H7 (cell line): ENCODE results near the gene INF2. TPM values are rescaled to one million over a fixed set of nuclear protein-coding genes. Genes with fewer than 3 reads are reported as not detected.
A peak's percentile ranks its signal among the peaks of the same experiment; 100 is the strongest.

ENCODE experiments used
- DNase-seq: peaks from one replicate; pipeline ENCODE4 v3.0.0; 2012
- H3K27me3 ChIP-seq: 2 replicates; pipeline ENCODE4 v1.6.0; 2011; ENCODE audit warnings: mild to moderate bottlenecking, low read length; ENCODE audit not compliant: control insufficient read depth, insufficient read depth
- H3K36me3 ChIP-seq: replicated peaks from 2 replicates; pipeline ENCODE4 v1.5.1; 2011; ENCODE audit warnings: low read length; ENCODE audit not compliant: control insufficient read depth, insufficient read depth
- H3K4me3 ChIP-seq: 2 replicates; pipeline ENCODE4 v1.5.1; 2011; ENCODE audit warnings: low read depth, mild to moderate bottlenecking, control low read depth, low read length, moderate library complexity; ENCODE audit not compliant: insufficient read depth
- total RNA-seq: library from RNA; depleted of rRNA; stranded (reverse); fragments of >200 nt; shearing (Covaris generic); gene quantifications from 2 replicates; pipeline ENCODE4 v1.2.3, GENCODE V29; 2014

The INF2 gene
- total RNA-seq, 1 experiment from 2014 or later, result 62.8 TPM

DNA sequence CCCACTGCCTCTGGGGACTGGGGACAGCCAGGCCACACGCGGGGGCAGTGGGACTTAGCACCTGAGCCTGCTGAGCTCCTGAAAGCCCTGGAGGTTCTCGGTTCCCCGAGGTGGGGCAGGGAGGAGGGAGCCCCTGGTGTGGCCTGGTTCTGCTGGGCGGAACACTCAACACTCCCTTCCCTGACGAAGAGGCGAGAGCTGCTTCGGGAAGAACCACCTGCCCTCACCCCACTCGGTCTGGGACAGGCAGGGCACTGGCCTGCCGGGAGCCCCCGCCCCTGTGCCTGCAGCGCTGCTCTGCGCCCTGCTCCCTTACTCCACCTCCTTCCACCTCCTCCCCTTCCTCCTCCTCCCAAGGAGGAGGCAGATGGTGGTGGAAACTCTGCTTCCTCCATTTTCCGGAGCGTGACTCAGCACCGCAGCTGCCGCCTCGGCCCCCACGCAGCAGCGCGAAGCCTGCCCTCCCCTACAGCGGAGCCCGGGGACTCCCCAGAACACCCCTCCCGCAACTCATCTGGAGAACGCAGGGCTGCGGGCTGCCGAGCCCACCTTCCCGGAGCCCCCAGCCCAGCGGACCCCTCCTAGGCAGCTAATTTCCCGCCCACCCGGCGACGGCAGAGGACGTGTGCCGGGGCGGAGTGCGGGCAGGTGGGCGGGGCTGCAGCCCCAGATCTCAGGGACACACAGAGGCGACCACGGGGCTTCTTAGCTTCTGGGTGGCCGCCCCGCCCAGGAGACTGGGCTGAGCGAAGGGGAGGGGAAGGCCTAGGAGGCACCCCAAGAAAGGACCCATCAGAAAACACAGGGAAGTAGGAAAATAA, 11.7 kb upstream of the INF2 start:
- Histone ChIP-seq H3K36me3 (no peaks in the 10 kb centered on the region), H3K27me3 (no peaks in the 10 kb centered on the region)

DNA sequence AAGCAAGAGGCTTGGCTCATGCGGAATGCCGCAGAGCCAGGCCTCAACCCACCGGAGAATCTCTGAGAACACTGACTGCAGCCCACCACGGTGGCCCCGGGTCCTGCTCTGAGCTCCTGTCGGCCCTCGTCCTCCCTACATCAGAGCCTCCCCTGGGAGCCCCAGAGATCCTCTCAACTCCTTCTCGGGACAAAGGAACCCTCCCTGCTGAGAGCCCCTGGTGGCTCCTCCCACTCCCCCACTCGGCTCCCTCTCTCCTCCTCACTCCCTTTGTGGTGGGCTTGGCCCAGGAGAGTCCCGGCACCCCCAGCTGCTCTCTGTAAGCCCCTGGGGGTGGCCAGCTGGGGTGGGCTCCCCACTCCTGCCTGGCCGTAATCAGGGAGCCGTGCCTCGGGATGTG, 11.1 kb upstream of the INF2 start:
- H3K36me3 ChIP-seq, result no peaks in the 10 kb centered on the region
- peak; percentile 84 for DNase-seq
- H3K27me3 ChIP-seq, result no peaks in the 10 kb centered on the region
- peak overlapping the region; percentile 60; the same call in 1 of the 2 replicates for H3K4me3 ChIP-seq

More for the DNA sequence above, 11.7 kb upstream of the INF2 start:
- H3K4me3 ChIP-seq, result peak overlapping the region; percentile 60
- peak; percentile 94 for DNase-seq

DNA sequence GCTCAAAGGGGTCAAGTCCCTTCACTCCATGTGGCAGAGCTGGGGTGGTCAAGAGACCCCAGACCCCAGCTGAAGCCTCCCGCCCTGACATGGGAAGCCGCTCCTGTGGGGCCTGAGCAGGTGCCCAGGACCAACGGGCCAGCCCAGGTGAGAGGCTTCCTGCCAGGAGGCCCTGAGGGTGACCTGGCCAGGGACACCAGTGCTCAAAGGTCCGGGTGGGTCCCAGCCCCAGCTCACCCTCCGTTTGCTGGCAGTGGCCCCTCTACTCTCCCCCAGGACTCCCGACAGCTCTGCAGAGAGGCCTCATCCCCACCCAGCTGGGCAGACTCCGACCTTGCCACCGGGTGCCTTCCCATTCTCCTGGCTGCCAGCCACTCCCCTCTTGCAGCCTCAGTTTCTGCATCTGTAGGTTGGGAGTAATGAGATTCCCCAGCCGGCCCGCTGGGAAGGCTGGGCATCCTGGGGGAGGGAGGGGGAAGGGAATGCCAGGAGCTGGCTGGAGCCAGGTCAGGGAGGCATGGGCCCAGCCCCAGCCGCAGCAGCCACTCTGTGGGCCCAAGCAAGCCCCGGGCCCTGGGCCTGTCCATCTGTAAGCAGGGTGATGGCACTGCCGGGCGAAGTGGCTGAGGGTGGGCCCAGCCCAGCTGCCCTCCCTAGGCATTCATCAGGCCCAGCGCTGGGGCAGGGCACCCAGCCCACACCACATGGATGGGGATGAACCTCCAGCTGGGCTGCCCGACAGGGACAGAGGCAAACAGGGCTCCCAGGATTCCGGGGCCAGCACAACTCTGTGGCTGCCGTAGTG, 10.3 kb upstream of the INF2 start:
- H3K4me3 ChIP-seq, result no peak overlapping the region
- no peaks in the 10 kb centered on the region for H3K36me3 ChIP-seq
- no peaks in the 10 kb centered on the region for H3K27me3 ChIP-seq
- no peak for DNase-seq

DNA sequence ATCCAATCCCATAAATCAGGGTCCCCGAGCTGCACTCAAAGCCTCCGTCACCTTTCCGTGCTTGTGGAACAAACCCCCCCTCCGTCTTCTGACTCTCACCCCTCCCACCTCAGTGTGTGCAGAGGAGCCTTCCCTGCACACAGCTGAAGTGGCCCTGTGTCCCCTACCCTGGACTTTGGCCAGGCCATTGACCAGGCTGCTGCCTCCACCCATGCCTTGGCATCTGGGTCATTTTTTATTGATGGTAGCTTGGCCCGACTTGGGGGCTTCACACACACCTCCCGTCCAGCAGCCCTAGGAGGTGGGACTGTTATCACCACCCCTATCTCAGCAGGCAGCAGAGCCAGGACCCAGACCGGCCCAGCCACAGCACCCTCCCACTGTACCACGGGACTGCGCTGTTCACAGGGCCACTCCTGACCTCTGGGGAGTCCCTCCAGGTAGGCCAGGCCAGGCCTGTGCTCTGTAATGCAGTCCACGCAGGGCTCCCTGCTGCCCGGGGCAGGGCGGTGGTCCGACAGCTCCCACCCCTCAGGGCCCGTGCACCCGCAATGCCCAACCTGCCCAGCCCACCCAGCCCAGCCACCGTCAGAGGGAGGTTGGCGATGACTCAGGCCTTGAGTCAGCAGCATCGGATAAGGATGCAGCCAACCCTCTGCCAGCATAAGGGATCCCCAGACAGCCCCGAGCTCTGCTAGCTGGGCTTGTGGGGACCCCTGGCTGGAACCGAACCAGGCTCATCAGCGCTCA, 9.2 kb upstream of the INF2 start:
- Histone ChIP-seq H3K36me3 (no peaks in the 10 kb centered on the region), H3K27me3 (no peaks in the 10 kb centered on the region), H3K4me3 (no peak overlapping the region)
- no peak for DNase-seq

DNA sequence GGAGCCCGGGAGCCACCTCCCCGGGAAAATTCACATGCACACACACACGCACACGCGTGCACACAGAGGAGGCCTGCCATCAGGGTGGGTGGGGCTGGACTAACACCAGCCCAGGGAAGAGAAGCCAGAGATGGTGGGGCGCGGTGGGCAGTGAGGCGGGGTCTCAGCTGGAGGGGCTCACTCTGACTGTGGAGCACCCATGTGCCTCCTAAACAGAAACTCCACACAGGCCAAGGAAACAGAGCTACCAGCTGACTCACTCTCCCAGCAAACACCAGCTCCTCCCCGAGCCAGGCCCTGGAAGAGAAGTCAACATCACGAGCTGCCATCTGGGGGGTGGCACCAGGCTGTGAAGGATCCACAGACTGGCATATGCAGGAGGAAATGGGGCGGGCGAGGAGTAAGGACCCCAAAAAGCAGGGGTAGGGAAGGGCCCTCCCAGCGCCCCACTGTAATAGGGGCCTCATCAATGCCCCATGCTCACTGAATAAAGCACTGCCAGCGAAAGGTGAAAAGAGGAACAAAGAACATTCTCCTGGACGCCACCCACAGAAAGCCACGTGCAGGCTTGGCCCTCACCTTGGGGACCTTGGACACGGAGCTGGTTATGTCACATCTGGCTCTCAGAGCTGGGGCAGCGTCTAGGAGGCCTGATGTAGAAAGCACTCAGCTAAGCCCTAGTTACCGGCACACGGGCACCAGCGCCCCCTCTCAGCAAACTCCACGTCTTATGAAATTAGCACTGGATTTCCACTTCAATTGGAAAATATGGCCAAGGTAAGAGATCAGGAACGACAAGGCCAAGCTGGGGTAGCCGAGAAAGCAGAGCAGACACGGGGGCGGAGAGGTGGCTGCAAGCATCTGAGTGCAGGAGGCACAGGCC, 8.4 kb upstream of the INF2 start:
- Histone ChIP-seq H3K4me3 (0 out of 2 replicates have a peak overlapping the region, but pooled peaks have one; percentile 0), H3K27me3 (no peaks in the 10 kb centered on the region), H3K36me3 (no peaks in the 10 kb centered on the region)
- DNase-seq, result no peak

DNA sequence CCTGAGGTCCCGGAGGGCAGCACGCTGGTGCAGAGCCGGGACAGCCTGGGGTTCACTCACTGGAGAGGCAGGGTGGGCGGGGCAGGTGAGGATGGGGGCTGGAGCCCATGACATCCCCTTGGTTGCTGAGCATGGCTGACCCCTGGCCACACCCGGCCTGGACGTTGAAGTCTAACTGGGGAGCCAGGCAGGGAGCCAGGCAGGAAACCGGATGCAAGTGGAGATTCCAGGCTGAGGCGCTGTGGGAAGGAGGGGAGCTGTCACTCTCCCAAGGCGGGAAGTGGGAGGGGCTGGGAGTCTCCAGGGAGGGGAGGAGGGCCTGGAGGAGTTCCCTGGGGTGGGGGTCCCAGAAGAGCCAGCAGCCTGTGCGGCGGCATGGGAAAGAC, 7.7 kb upstream of the INF2 start:
- DNase-seq, result peak; percentile 95
- H3K4me3 ChIP-seq, result peak overlapping the region; percentile 33
- H3K27me3 ChIP-seq, result no peaks in the 10 kb centered on the region
- no peaks in the 10 kb centered on the region for H3K36me3 ChIP-seq

DNA sequence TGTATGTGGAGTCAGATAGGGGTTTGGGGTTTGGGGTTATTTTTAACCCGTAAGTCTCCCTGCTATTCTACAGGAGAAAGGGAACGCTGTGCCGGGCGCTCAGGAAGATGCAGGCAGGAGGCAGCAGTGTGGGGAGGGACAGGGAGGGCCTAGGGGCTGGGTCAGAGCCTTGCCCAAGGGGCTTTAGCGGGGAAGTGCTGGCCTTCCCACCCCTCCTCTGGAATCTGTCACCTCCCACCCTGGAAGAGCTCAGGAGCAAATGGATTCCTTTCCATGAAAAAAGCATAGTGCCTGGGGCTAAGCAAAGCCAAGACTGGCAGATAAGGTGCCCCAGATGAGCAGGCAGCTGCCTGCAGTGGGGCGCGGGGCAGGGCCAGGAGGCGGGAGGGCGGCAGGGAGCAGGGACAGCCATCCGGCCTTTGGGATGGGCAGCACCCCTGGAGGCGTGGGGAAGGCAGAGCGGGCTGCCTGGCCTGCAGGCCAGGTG, 7.3 kb upstream of the INF2 start:
- Histone ChIP-seq H3K4me3 (peak overlapping the region; percentile 33), H3K27me3 (no peaks in the 10 kb centered on the region), H3K36me3 (no peaks in the 10 kb centered on the region)
- DNase-seq, result peak; percentile 92

DNA sequence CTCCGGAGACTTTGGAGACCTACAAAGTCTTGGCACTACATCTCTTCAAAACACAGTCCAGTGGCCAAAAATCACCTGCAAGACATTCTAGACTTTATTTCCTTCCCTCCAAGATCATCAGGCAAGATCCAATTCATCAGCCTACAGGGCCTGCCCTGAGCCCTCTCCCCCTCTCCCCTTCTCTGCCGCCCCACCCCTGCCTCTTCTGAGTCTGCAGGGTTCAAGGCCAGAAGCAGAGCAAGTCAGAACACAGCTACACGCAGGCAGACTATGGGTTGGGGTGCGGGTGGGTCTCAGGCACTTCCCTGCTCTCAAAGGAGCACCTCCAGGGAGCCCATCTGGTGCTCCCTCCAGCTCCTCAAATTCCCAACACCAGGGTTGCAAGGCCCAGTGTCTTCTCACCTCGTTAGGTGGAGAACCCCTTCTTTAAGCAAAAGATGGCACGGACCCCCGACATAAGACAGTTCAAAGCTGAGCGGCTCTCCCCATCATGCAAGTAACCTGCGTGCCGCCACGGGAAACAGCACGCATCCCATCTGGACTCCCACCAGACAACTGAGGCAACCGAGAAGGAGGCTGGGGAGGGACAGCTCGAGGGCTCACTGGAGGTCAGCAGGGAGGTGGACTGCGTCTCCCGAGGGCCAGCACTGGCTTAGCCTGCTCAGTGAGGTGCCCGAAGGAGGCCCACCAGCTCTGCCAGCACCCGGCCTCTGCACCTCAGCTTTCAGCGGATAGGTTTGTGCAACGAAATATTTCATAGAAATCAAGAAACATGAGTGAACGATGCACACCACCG, 5.6 kb upstream of the INF2 start:
- no peak for DNase-seq
- H3K36me3 ChIP-seq, result no peaks in the 10 kb centered on the region
- peaks cover 3% of the 10 kb centered on the region; the same call in 1 of the 2 replicates for H3K27me3 ChIP-seq
- H3K4me3 ChIP-seq, result no peak overlapping the region

DNA sequence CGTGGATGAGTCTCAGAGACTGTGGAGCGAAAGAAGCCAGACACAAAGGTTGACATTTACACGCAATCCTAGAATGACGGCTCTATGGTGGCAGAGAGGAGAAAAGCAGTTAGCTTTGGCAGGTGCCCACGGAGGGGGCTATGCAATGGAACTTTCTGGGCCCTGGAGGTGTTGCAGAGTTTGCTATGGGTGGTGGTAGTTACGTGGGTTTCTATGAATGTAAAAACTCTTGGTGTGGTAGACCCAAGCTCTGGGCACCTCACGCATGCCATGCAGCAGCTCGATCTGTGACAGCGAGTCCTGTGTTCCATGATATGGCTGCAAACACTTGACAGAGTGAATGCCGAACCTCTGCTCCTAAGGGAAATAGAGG, 5.0 kb upstream of the INF2 start:
- Histone ChIP-seq H3K4me3 (no peak overlapping the region), H3K27me3 (peaks cover 3% of the 10 kb centered on the region; the same call in 1 of the 2 replicates), H3K36me3 (no peaks in the 10 kb centered on the region)
- no peak for DNase-seq

DNA sequence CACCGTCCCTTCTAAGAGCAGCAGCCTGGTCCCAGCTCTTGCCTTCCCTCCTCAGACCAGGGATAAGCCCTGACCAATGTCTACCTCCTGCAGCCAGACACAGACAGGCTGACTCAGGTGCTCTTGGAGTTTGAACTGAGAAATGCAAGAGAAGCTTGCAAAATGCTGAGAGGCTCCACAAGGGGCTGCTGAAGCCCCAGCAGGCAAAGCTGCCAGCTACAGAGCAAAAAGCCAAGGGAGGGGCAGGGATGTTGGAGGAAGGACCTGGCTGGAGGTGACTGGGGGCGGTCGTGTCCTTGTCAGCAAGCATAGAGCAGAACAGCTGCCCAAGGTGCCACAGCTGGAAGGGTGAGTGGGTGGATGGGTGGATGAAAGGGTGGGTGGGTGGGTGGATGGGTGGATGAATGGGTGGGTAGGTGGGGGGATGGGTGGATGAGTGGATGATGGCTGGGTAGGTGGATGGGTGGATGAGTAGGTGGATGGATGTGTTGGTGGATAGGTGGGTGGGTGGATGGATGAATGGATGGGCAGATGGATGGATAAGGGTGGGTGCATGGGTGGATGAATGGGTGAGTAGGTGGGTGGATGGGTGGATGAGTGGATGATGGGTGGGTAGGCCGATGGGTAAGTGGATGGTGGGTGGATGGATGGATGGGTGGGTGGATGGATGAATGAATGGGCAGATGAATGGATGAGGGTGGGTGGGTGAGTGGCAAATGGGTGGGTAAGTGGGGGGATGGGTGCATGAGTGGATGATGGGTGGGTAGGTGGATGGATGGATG, 4.0 kb upstream of the INF2 start:
- DNase-seq, result no peak
- no peaks in the 10 kb centered on the region for H3K36me3 ChIP-seq
- no peak overlapping the region for H3K4me3 ChIP-seq
- peaks cover 3% of the 10 kb centered on the region; the same call in 1 of the 2 replicates for H3K27me3 ChIP-seq

DNA sequence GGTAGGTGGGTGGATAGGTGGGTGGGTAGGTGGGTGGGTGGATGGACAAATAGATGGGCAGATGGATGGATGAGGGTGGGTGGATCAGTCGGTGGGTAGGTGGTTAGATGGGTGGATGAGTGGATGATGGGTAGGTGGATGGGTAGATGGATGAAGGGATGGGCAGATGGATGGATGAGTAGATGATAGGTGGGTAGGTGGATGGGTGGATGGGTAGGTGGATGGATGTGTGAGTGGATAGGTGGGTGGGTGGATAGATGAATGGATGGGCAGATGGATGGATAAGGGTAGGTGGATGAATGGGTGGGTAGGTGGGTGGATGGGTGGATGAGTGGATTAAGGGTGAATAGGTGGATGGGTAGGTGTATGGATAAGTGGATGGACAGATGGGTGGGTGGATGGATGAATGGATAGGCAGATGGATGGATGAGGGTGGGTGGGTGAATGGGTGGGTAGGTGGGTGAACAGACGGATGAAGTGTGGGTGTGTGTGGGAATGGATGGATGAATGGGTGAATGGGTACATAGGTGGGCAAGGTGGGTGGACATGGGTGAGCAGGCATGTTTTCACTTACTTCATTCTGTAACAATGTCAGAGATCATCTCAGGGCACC, 3.3 kb upstream of the INF2 start:
- peaks cover 3% of the 10 kb centered on the region; the same call in 1 of the 2 replicates for H3K27me3 ChIP-seq
- DNase-seq, result no peak
- no peaks in the 10 kb centered on the region for H3K36me3 ChIP-seq
- no peak overlapping the region for H3K4me3 ChIP-seq
